Naive thymus-derived CD4-positive, alpha-beta T cell (primary cell): ENCODE data around the gene CAND2. TPM values are rescaled to one million over a fixed set of nuclear protein-coding genes. Genes with fewer than 3 reads are reported as not detected.

Experiments used
- ATAC-seq: fragments of 150-1000 bp; cut with Tn5 transposase; 2 replicates; pipeline ENCODE4 v1.10.0; 2021; ENCODE audit warnings: mild to moderate bottlenecking, moderate library complexity
- CTCF ChIA-PET: fragments of 350-600 bp; sonication (Branson Sonifier 250); formaldehyde crosslinking; loops from one replicate; lab custom pipeline; 2021; ENCODE audit warnings: antibody characterized with exemption; lab: Charles Lee
- POLR2A ChIA-PET: fragments of 350-600 bp; sonication (Branson Sonifier 250); formaldehyde crosslinking; loops from one replicate; lab custom pipeline; 2021; ENCODE audit warnings: antibody characterized with exemption, inconsistent platforms; lab: Charles Lee
- DNase-seq, 9 donors: peaks; one replicate each; pipeline versions ENCODE4 v3.0.0 to v3.0.0-alpha.2; 2020 to 2022; ENCODE audit warnings: mixed read lengths in 1 of 9
- H3K27ac ChIP-seq: one replicate; pipeline ENCODE4 v1.7.0; 2013; ENCODE audit warnings: mild to moderate bottlenecking, low read depth, low read length, moderate library complexity
- H3K27me3 ChIP-seq, 2 donors: one replicate each; pipeline ENCODE4 v1.7.0; 2013; ENCODE audit warnings: low read length in 2 of 2, mild to moderate bottlenecking in 2 of 2, moderate library complexity in 2 of 2; ENCODE audit not compliant: control insufficient read depth in 2 of 2, insufficient read depth in 2 of 2
- H3K36me3 ChIP-seq, 3 experiments: 1 replicate in 2 of 3; 2 replicates in 1 of 3; pipeline ENCODE4 v1.7.0; 2013; ENCODE audit warnings: low read length in 3 of 3, mild to moderate bottlenecking in 3 of 3, moderate library complexity in 1 of 3; ENCODE audit not compliant: insufficient read depth in 3 of 3, control insufficient read depth in 2 of 3
- H3K4me1 ChIP-seq, 2 donors: one replicate each; pipeline ENCODE4 v1.7.0; 2013; ENCODE audit warnings: low read length in 2 of 2, mild to moderate bottlenecking in 2 of 2, moderate library complexity in 1 of 2; ENCODE audit not compliant: control insufficient read depth in 2 of 2, insufficient read depth in 2 of 2
- H3K4me3 ChIP-seq: 2 replicates; pipeline ENCODE4 v1.7.0; 2013; ENCODE audit warnings: mild to moderate bottlenecking, low read length
- H3K9me3 ChIP-seq, 3 experiments: 1 replicate in 2 of 3; 2 replicates in 1 of 3; pipeline ENCODE4 v1.7.0; 2013; ENCODE audit warnings: low read length in 3 of 3; ENCODE audit not compliant: control insufficient read depth in 2 of 3
- H3K27ac Mint-ChIP-seq, 9 donors: one replicate each; pipeline ENCODE4 v1.8.0; 2020 to 2022; ENCODE audit warnings: mixed read lengths in 9 of 9, mild to moderate bottlenecking in 8 of 9, moderate library complexity in 5 of 9, inconsistent platforms in 2 of 9
- H3K27me3 Mint-ChIP-seq, 5 donors: one replicate each; pipeline ENCODE4 v1.8.0; 2021 to 2022; ENCODE audit warnings: mixed read lengths in 5 of 5, mild to moderate bottlenecking in 1 of 5
- H3K36me3 Mint-ChIP-seq, 5 donors: one replicate each; pipeline ENCODE4 v1.8.0; 2020 to 2022; ENCODE audit warnings: mixed read lengths in 5 of 5, mild to moderate bottlenecking in 3 of 5, inconsistent platforms in 1 of 5
- H3K4me1 Mint-ChIP-seq, 7 donors: one replicate each; pipeline ENCODE4 v1.8.0; 2020 to 2022; ENCODE audit warnings: mixed read lengths in 7 of 7, mild to moderate bottlenecking in 3 of 7, inconsistent platforms in 1 of 7
- H3K4me3 Mint-ChIP-seq, 10 donors: one replicate each; pipeline ENCODE4 v1.8.0; 2020 to 2022; ENCODE audit warnings: mild to moderate bottlenecking in 10 of 10, mixed read lengths in 10 of 10, moderate library complexity in 6 of 10, inconsistent platforms in 2 of 10
- H3K9me3 Mint-ChIP-seq, 11 donors: one replicate each; pipeline ENCODE4 v1.8.0; 2020 to 2022; ENCODE audit warnings: mixed read lengths in 11 of 11, mild to moderate bottlenecking in 4 of 11, inconsistent platforms in 1 of 11, moderate library complexity in 1 of 11
- intact Hi-C, 2 donors: fragments of 100-400 bp; cut with micrococcal nuclease; formaldehyde crosslinking; loops; one replicate each; pipeline ENCODE4 v1.15.1; 2023
- polyA plus RNA-seq, 2 donors: library from polyadenylated mRNA; unstranded; fragments of 300-500 nt; fragmentation: Illumina TruSeq; gene quantifications; one replicate each; pipeline ENCODE4 v1.2.3, GENCODE V29; 2021
- total RNA-seq, 6 experiments: library from RNA in 5 of 6; stranded (reverse) in 5 of 6; gene quantifications; 1 replicate in 5 of 6; 2 replicates in 1 of 6; pipeline ENCODE4 v1.2.3 and lab custom pipeline; 2021 to 2026

CAND2 gene
- total and polyA plus RNA-seq, 7 experiments from 2014 or later: 0.15 to 8.2 (median 4.3) TPM

GRCh38 chr3:12829404-12829803, 32.9 kb downstream of the CAND2 start:
- Mint-ChIP-seq H3K27me3 (no peaks in the 10 kb centered on the region), H3K36me3 (peaks cover 0 to 18% (median 7%) of the 10 kb centered on the region in 5 donors), H3K4me3 (no peak overlapping the region), H3K27ac (no peak overlapping the region), H3K4me1 (peaks cover 0 to 2% (median 0%) of the 10 kb centered on the region in 7 donors), H3K9me3 (no peaks in the 10 kb centered on the region)
- no peaks in the 10 kb centered on the region for H3K4me1 ChIP-seq
- intact Hi-C loops: no loop called here
- ChIA-PET POLR2A (no interaction called here), CTCF (no interaction called here)
- H3K27ac ChIP-seq: no peak overlapping the region
- no peaks in the 10 kb centered on the region for H3K27me3 ChIP-seq
- no peaks in the 10 kb centered on the region for H3K9me3 ChIP-seq
- H3K4me3 ChIP-seq: no peak overlapping the region
- ATAC-seq (no peak), DNase-seq (no peak)
- peaks cover 0 to 35% (median 0%) of the 10 kb centered on the region in 3 experiments for H3K36me3 ChIP-seq

- Mint-ChIP-seq H3K36me3 (peaks cover 0 to 22% (median 7%) of the 10 kb centered on the region in 5 donors), H3K4me1 (peaks cover 0 to 2% (median 0%) of the 10 kb centered on the region in 7 donors), H3K27ac (peak overlapping the region in 2 of 9 donors; percentile 71 to 78), H3K27me3 (no peaks in the 10 kb centered on the region), H3K9me3 (no peaks in the 10 kb centered on the region), H3K4me3 (no peak overlapping the region)
- Histone ChIP-seq H3K4me3 (no peak overlapping the region), H3K4me1 (no peaks in the 10 kb centered on the region), H3K27ac (no peak overlapping the region), H3K9me3 (no peaks in the 10 kb centered on the region), H3K27me3 (no peaks in the 10 kb centered on the region), H3K36me3 (peaks cover 0 to 42% (median 3%) of the 10 kb centered on the region in 3 experiments)
- CTCF ChIA-PET: interaction anchor here (0.9 to 2.3 kb wide), 2 partner anchors 12 to 20 kb away, joined by 4 to 10 read pairs; partner anchors contain the start of gene RPL32
- POLR2A ChIA-PET: interaction anchor here (0.7 to 3.3 kb wide), 2 partner anchors 11 to 20 kb away, joined by 4 to 15 read pairs; partner anchors contain the start of gene RPL32
- intact Hi-C loops: no loop called here
- ATAC-seq (no peak), DNase-seq (no peak)
These were observed 33.7 kb downstream of the CAND2 start for GRCh38 chr3:12829886-12830784.

GRCh38 chr3:12830785-12831156, 34.3 kb downstream of the CAND2 start:
- Histone ChIP-seq H3K4me3 (no peak overlapping the region), H3K9me3 (no peaks in the 10 kb centered on the region), H3K4me1 (no peaks in the 10 kb centered on the region), H3K36me3 (peaks cover 0 to 48% (median 9%) of the 10 kb centered on the region in 3 experiments), H3K27me3 (no peaks in the 10 kb centered on the region), H3K27ac (no peak overlapping the region)
- H3K4me1 Mint-ChIP-seq: peaks cover 0 to 2% (median 0%) of the 10 kb centered on the region in 7 donors
- H3K27me3 Mint-ChIP-seq: no peaks in the 10 kb centered on the region
- H3K4me3 Mint-ChIP-seq: no peak overlapping the region
- ATAC-seq (no peak), DNase-seq (no peak)
- H3K27ac Mint-ChIP-seq: peak overlapping the region in 1 of 9 donors; percentile 78
- intact Hi-C loops: no loop called here
- POLR2A ChIA-PET: interaction anchor here (3.3 kb wide), 1 partner anchor 10 kb away, joined by 15 read pairs; the partner anchor contains the start of gene RPL32
- CTCF ChIA-PET: interaction anchor here (0.7 to 2.3 kb wide), 3 partner anchors 11 to 827 kb away, joined by 3 to 10 read pairs (median 4); partner anchors contain the start of gene RPL32
- H3K9me3 Mint-ChIP-seq: no peaks in the 10 kb centered on the region
- peaks cover 0 to 20% (median 7%) of the 10 kb centered on the region in 5 donors for H3K36me3 Mint-ChIP-seq

GRCh38 chr3:12831301-12831866, 34.9 kb downstream of the CAND2 start:
- Histone ChIP-seq H3K27ac (peak overlapping the region; percentile 20), H3K36me3 (peaks cover 4 to 54% (median 10%) of the 10 kb centered on the region in 3 experiments), H3K4me3 (no peak overlapping the region), H3K9me3 (no peaks in the 10 kb centered on the region), H3K4me1 (no peaks in the 10 kb centered on the region), H3K27me3 (no peaks in the 10 kb centered on the region)
- H3K9me3 Mint-ChIP-seq: no peaks in the 10 kb centered on the region
- ChIA-PET POLR2A (interaction anchor here (3.3 kb wide), 1 partner anchor 10 kb away, joined by 15 read pairs; the partner anchor contains the start of gene RPL32), CTCF (interaction anchor here (0.7 to 2.3 kb wide), 3 partner anchors 11 to 827 kb away, joined by 3 to 10 read pairs (median 4); partner anchors contain the start of gene RPL32)
- ATAC-seq (no peak), DNase-seq (no peak)
- intact Hi-C loops: no loop called here
- peaks cover 0 to 16% (median 7%) of the 10 kb centered on the region in 5 donors for H3K36me3 Mint-ChIP-seq
- H3K27me3 Mint-ChIP-seq: no peaks in the 10 kb centered on the region
- H3K4me3 Mint-ChIP-seq: no peak overlapping the region
- H3K27ac Mint-ChIP-seq: peak overlapping the region in 5 of 9 donors; percentile 42 to 78 (median 59)
- peaks cover 0 to 4% (median 0%) of the 10 kb centered on the region in 7 donors for H3K4me1 Mint-ChIP-seq

- Histone ChIP-seq H3K27me3 (no peaks in the 10 kb centered on the region), H3K4me3 (no peak overlapping the region), H3K9me3 (no peaks in the 10 kb centered on the region), H3K36me3 (peaks cover 11 to 66% (median 22%) of the 10 kb centered on the region in 3 experiments), H3K27ac (no peak overlapping the region), H3K4me1 (peaks cover 0 to 6% of the 10 kb centered on the region in 2 donors)
- DNase-seq: no peak
- H3K27me3 Mint-ChIP-seq: no peaks in the 10 kb centered on the region
- peaks cover 0 to 23% (median 16%) of the 10 kb centered on the region in 5 donors for H3K36me3 Mint-ChIP-seq
- CTCF ChIA-PET: interaction anchor here (0.6 kb wide), 1 partner anchor 48 kb away, joined by 3 read pairs; no protein-coding TSS in a partner anchor
- peaks cover 3 to 14% (median 9%) of the 10 kb centered on the region in 7 donors for H3K4me1 Mint-ChIP-seq
- peak overlapping the region in 5 of 9 donors; percentile 12 to 83 (median 39) for H3K27ac Mint-ChIP-seq
- intact Hi-C loops: no loop called here
- no peak overlapping the region for H3K4me3 Mint-ChIP-seq
- no peak for ATAC-seq
- POLR2A ChIA-PET: interaction anchor here (3.3 kb wide), 1 partner anchor 9 kb away, joined by 15 read pairs; the partner anchor contains the start of gene RPL32
- no peaks in the 10 kb centered on the region for H3K9me3 Mint-ChIP-seq
These were observed 36.1 kb downstream of the CAND2 start for GRCh38 chr3:12832350-12833221.
